ENCODE measurements around the gene DLGAP1.

Gene DLGAP1

GRCh38 chr18:4236940-4237663 is 218.0 kb downstream of the DLGAP1 start:
- DNase-seq: no peak

GRCh38 chr18:4233468-4233867 is 221.6 kb downstream of the DLGAP1 start:
- no peak for DNase-seq

DNA sequence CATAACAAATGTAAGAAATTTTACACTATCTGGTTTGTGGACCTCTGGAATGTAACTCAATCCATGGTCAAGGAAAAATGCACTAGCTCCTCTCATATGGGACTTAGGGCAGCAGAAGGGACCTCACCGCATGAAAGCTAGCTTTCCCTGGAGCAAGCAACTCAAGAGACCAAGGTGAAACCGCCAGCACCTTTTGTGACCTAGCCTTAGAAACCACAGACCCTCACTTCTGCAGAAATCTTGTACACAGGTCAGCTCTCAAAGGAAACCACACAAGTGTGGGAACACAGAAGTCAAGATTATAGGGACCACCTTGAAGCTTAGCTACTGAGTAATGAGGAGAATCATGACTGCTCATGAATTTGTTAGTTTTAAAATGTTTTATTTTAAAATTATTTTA is 222.5 kb downstream of the DLGAP1 start:
- DNase-seq: no peak

GRCh38 chr18:4231260-4231659 is 223.8 kb downstream of the DLGAP1 start:
- no peak for DNase-seq

GRCh38 chr18:4230450-4231168 is 224.5 kb downstream of the DLGAP1 start:
- no peak for DNase-seq

GRCh38 chr18:4224031-4224704 is 230.9 kb downstream of the DLGAP1 start:
- DNase-seq: no peak

DNA sequence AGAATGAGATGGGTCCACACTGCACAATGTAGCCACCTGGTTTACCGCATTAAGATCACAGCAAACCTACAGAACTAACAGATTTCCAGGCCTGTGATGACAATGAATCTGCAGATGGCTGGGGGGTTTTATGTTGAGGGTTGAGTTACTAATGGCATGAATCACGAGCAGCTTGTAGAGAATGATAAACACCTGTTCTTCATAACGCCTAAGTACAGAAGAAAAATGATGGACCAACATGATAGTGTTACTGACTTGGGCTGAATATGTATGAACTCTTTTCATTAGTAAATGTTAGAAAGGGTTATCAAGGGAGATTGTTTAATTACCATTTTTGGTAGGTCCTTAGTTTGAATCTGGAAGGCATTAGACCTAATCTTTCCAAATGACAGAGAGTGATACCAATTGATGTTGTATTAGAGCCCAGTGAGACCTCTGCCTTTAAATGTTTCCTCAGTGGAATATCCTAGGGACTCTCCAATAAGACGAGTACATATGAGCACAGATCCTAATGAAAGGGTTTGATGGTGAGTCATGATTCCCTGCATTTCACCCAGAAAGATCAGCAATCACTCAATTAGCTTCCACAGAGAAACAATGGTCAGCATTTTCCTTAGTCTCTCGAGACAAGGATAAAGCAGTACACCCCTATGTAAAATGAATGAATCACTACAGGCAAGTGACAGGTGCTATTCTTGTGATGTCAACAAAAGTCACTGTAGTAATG is 243.8 kb downstream of the DLGAP1 start:
- no peak for DNase-seq

GRCh38 chr18:4208366-4208765 is 246.7 kb downstream of the DLGAP1 start:
- DNase-seq: no peak

DNA sequence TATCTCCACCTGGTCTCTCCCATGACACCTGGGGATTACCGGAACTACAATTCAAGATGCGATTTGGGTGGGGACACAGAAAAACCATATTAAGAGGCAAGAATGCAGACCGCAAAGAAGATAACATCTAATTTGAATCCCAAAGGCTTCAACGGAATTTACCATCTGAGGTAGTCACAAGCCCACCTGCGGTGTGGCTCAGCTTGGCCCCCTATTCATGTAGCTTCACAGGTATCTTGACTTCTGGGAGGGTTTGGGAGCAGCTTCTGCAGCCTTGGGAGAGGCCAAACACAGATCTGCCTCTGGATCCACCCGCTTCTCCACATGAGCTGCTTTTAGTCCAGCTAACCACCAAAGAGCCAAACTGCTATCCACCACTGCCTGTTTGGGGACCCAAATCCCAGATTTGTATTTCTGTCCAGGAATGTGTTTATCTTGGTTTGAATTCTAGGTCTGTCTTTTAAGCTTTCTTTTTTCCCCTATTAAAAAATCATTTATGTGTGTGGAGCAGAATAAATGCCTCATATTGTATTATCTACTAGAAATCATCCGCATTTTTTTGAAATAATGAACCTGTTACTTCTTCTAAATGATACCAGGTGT is 247.6 kb downstream of the DLGAP1 start:
- no peak for DNase-seq

- DNase-seq: no peak
These were observed 250.7 kb downstream of the DLGAP1 start for GRCh38 chr18:4204438-4204720.

DNA sequence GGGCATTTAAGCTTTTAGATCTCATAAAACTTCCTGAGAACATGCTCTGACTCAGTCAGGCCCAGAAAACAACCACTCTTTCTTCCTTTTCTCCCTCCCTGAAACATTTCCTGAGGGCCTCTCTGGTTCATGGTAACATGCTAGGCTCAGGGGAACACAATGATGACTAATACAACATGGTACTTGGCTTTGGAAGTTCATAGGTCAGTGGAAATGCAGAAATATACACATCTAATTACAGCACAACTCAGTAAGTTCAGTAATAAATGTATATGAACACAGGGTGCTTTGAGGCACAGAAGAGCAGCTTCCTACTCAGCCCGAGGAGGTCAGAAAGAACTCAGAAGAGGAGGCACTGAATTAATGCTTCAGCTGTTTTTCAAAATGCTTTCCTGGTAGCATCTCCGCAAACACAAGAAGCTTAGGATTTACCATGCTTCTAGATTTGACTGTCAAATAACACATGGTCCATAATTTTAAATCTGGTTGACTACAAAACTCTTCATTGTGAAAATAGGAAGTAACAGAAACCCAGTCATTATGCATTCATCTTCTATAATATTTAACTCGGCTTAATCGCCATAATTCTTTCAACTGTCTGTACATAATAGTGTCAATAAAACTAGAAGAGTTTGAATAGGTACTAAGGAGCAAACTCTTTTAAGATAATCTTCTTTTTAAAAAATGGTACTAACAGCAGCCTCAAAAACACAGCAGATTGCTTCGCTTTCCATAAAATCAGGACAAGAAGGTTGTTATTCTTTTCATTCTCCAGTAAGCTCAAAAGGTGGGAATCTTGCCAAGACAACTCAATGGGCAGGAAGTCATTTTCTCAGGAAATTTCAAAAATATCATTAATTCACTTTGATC is 251.3 kb downstream of the DLGAP1 start:
- no peak for DNase-seq

DNA sequence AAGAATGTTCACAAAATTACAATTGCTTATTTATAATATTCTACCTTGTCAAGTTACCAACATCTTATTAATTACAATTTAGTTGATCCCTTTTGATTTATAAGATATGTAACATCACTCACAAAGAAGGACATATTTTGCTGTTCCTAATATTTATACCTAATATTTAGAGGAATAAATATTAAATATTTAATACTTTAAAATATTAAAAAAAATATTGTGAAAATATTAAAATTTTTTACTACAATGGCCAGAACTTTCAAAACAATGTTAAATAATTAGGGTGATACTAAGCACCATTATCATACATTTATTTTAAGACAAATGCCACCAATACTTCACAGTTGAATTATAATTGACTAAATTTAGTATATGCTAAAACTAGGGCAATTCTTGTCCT is 254.7 kb downstream of the DLGAP1 start:
- no peak for DNase-seq

- no peak for DNase-seq
These were observed 256.2 kb downstream of the DLGAP1 start for GRCh38 chr18:4198956-4199355.

GRCh38 chr18:4196351-4196750 is 258.8 kb downstream of the DLGAP1 start:
- no peak for DNase-seq

- DNase-seq: no peak
These were observed 262.0 kb downstream of the DLGAP1 start for GRCh38 chr18:4193086-4193485.

DNA sequence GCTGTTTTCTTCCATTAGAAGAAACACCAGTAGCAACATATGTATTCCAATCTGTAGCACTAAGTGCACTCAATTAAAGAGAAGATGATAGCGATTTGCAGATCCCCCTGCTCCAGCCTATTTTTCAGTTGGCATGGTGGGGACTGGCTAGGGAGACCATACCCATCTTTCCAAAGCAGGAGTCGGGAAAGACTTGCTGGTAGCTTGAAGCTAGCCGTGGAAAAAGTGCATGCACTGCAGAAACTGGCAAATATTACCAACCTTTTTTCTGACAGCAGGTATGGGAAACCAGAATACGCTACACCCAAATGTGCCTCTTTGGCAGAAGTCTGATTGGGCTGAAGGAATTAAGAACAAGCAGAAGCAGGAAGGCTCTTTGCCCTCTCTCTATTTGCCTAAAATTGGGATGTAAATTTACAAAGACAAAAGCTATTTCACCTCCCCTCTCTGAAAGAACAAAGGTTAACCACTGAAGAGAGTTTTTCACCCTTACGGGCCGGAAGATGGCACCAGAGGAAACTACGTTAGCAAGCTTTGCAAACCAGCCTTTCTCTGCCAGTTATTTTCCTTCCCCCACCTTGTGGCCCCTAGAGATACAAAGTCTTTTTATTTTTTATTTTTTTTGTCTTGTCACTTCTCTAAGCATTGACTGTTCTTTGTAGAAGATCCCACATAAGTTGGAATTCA is 273.1 kb downstream of the DLGAP1 start:
- DNase-seq: no peak

DNA sequence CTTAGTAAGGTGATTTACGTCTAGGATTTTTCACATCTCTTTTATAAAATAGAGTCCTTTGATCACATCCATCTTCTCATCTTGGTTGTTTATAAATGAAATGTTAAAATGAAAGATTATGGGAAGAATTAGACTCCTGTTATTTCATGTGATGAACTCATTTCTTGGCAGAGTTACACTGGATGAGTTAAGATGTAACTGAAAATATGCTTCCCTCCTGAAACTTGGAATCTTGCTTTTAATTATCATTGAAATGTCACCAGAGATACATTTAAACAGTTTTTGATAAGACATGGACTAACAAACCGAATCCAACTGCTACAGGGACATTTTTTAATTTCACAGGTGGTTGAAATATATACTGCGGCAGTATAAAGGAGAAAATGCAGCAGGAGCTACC is 274.0 kb downstream of the DLGAP1 start:
- DNase-seq: no peak

- no peak for DNase-seq
These were observed 282.7 kb downstream of the DLGAP1 start for GRCh38 chr18:4172196-4173100.

- no peak for DNase-seq
These were observed 297.8 kb downstream of the DLGAP1 start for GRCh38 chr18:4157352-4157751.

DNA sequence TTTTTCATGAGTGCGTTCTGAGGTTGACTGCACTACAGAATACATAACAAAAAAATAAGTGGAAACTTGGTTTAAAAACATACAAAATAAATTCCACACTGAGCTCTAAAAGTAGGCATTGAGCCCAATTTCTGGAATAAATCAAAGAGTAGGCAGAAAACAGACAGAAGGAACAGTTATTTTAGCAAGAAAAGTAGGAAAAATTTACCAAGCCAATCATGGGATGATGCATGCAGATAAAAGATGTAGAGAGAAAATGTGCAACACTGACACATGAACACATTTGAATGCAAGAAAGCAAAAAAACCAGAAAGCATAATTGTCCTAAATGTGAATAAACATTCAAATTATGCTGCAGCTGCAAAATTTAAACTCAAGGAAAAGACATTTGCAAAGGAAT is 308.3 kb downstream of the DLGAP1 start:
- no peak for DNase-seq
